ENCODE results near the gene SLC16A1.

- TF ChIP-seq POLR2AphosphoS5 (IDR thresholded peaks at IDR 0.05; ENCODE audit: low read depth, low read length) = no peak
- TF ChIP-seq POLR2A (IDR thresholded peaks at IDR 0.05; ENCODE audit: low read depth, low read length) = no peak
- TF ChIP-seq TAF1 (IDR thresholded peaks at IDR 0.05; ENCODE audit: low read depth, low read length) = no peak
- no peak for TF ChIP-seq SPI1 (IDR thresholded peaks at IDR 0.05; ENCODE audit: low read depth, low read length)
- no peak for TF ChIP-seq PAX5 (IDR thresholded peaks at IDR 0.05; ENCODE audit: insufficient read depth, low read length, severe bottlenecking)
Measured at GRCh38 chr1:112904831-112905261, 51.1 kb downstream of the SLC16A1 start.

Data from GM12891 (cell line).